AML-193 (cell line): Measurements from ENCODE around the gene ZC3HAV1L.
"Not testable (repeated sequence)": the region's sequence is repeated elsewhere in the genome, so short reads cannot be mapped to it uniquely, and the experiment has no call there.

ENCODE experiments used
- DNase-seq, 2 experiments: peaks; one replicate each; lab custom pipeline; 2025; lab: John Stamatoyannopoulos, UW

The ZC3HAV1L gene

GRCh38 chr7:139035586-139036353 is at the start of gene ZC3HAV1L:
Gene ZC3HAV1L, minus strand, starts transcription at chr7:139036042. Its CDS starts 25 bp downstream, at chr7:139036017.
- DNase-seq, result peak; percentile 34

GRCh38 chr7:139084709-139085108 is 48.9 kb upstream of the ZC3HAV1L start:
- no peak for DNase-seq

- no peak for DNase-seq
These were observed 45.7 kb upstream of the ZC3HAV1L start for GRCh38 chr7:139081584-139081983.

- DNase-seq, result no peak
These were observed 45.1 kb upstream of the ZC3HAV1L start for GRCh38 chr7:139080905-139081304.

GRCh38 chr7:139079861-139080260 is 44.0 kb upstream of the ZC3HAV1L start:
- no peak for DNase-seq

- no peak for DNase-seq
These were observed 43.1 kb upstream of the ZC3HAV1L start for GRCh38 chr7:139078911-139079310.

GRCh38 chr7:139078399-139078798 is 42.6 kb upstream of the ZC3HAV1L start:
- DNase-seq, result no peak

- not testable (repeated sequence) for DNase-seq
These were observed 41.9 kb upstream of the ZC3HAV1L start for GRCh38 chr7:139077706-139078105.

GRCh38 chr7:139075871-139076686 is 40.2 kb upstream of the ZC3HAV1L start:
- no peak for DNase-seq

GRCh38 chr7:139075031-139075652 is 39.3 kb upstream of the ZC3HAV1L start:
- peak; percentile 69 to 71 for DNase-seq

GRCh38 chr7:139072796-139073195 is 37.0 kb upstream of the ZC3HAV1L start:
- DNase-seq, result no peak

- no peak for DNase-seq
These were observed 35.8 kb upstream of the ZC3HAV1L start for GRCh38 chr7:139071680-139072079.

GRCh38 chr7:139068544-139069399 is 32.9 kb upstream of the ZC3HAV1L start:
- DNase-seq, result peak in 1 of 2 experiments; percentile 5

- DNase-seq, result no peak
These were observed 30.5 kb upstream of the ZC3HAV1L start for GRCh38 chr7:139066315-139066714.

- no peak for DNase-seq
These were observed 29.5 kb upstream of the ZC3HAV1L start for GRCh38 chr7:139065323-139065722.

GRCh38 chr7:139061416-139061815 is 25.6 kb upstream of the ZC3HAV1L start:
- DNase-seq, result no peak

GRCh38 chr7:139060695-139061237 is 24.9 kb upstream of the ZC3HAV1L start:
- DNase-seq, result no peak

- DNase-seq, result no peak
These were observed 24.1 kb upstream of the ZC3HAV1L start for GRCh38 chr7:139059905-139060304.

- DNase-seq, result no peak
These were observed 23.1 kb upstream of the ZC3HAV1L start for GRCh38 chr7:139058943-139059342.

- DNase-seq, result no peak
These were observed 19.8 kb upstream of the ZC3HAV1L start for GRCh38 chr7:139055674-139056073.

- DNase-seq, result not testable (repeated sequence)
These were observed 18.8 kb upstream of the ZC3HAV1L start for GRCh38 chr7:139054656-139055055.
